Immature natural killer cell (primary cell): ENCODE measurements around the gene SLC25A26. TPM values are rescaled to one million over a fixed set of nuclear protein-coding genes. Genes with fewer than 3 reads are reported as not detected.
A peak's percentile ranks its signal among the peaks of the same experiment; 100 is the strongest.
"Not testable (repeated sequence)": the region's sequence is repeated elsewhere in the genome, so short reads cannot be mapped to it uniquely, and the experiment has no call there.

Experiments
- DNase-seq, 3 donors: peaks; one replicate each; pipeline ENCODE4 v3.0.0; 2022; ENCODE audit warnings: mixed read lengths in 1 of 3
- H3K27ac Mint-ChIP-seq, 6 donors: one replicate each; pipeline ENCODE4 v1.8.0; 2020; ENCODE audit warnings: mixed read lengths in 6 of 6, mild to moderate bottlenecking in 5 of 6, inconsistent platforms in 4 of 6, moderate library complexity in 3 of 6
- H3K27me3 Mint-ChIP-seq, 3 donors: one replicate each; pipeline ENCODE4 v1.8.0; 2020 to 2021; ENCODE audit warnings: low read depth in 3 of 3, mild to moderate bottlenecking in 3 of 3, mixed read lengths in 3 of 3, moderate library complexity in 3 of 3, inconsistent platforms in 1 of 3
- H3K36me3 Mint-ChIP-seq, 3 donors: one replicate each; pipeline ENCODE4 v1.8.0; 2020; ENCODE audit warnings: mixed read lengths in 3 of 3, inconsistent platforms in 2 of 3, mild to moderate bottlenecking in 2 of 3
- H3K4me1 Mint-ChIP-seq, 2 donors: one replicate each; pipeline ENCODE4 v1.8.0; 2020; ENCODE audit warnings: inconsistent platforms in 2 of 2, mild to moderate bottlenecking in 2 of 2, mixed read lengths in 2 of 2, moderate library complexity in 1 of 2
- H3K4me3 Mint-ChIP-seq, 5 donors: one replicate each; pipeline ENCODE4 v1.8.0; 2020; ENCODE audit warnings: mild to moderate bottlenecking in 5 of 5, mixed read lengths in 5 of 5, inconsistent platforms in 3 of 5, moderate library complexity in 3 of 5
- H3K9me3 Mint-ChIP-seq, 6 donors: one replicate each; pipeline ENCODE4 v1.8.0; 2020; ENCODE audit warnings: mild to moderate bottlenecking in 6 of 6, mixed read lengths in 6 of 6, inconsistent platforms in 4 of 6, moderate library complexity in 3 of 6
- polyA plus RNA-seq, 3 donors: library from polyadenylated mRNA; unstranded; fragments of 300-500 nt; fragmentation: Illumina TruSeq; gene quantifications; one replicate each; pipeline ENCODE4 v1.2.3, GENCODE V29; 2021

SLC25A26 gene
- polyA plus RNA-seq, 3 donors from 2014 or later, result 27.1 to 52.3 (median 43.3) TPM

DNA sequence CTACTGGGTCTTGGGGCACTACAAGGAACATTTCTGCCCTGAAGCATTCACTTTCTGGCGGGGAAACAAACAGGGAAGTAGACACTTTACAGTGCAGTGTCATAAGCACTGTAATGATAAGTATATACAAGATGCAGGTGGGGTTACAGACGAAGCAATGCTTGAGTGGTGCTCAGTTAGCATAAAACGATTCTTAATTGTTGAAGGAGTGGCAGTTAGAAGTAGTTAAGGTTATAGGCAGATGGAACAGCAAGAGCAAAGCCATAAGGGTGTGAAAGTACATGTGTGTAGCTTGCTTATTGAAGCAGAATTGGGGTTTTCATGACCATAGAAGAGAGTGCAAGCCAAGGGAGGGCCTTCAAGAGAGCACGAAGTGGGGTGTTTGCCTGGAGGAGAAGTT lies 46.2 kb downstream of the SLC25A26 start:
- no peak for DNase-seq
- H3K27ac Mint-ChIP-seq, result no peak overlapping the region
- H3K27me3 Mint-ChIP-seq, result peaks cover 0 to 3% (median 0%) of the 10 kb centered on the region in 3 donors
- H3K36me3 Mint-ChIP-seq, result peaks cover 16 to 25% (median 18%) of the 10 kb centered on the region in 3 donors
- no peak overlapping the region for H3K4me3 Mint-ChIP-seq
- H3K4me1 Mint-ChIP-seq, result no peaks in the 10 kb centered on the region
- no peaks in the 10 kb centered on the region for H3K9me3 Mint-ChIP-seq

DNA sequence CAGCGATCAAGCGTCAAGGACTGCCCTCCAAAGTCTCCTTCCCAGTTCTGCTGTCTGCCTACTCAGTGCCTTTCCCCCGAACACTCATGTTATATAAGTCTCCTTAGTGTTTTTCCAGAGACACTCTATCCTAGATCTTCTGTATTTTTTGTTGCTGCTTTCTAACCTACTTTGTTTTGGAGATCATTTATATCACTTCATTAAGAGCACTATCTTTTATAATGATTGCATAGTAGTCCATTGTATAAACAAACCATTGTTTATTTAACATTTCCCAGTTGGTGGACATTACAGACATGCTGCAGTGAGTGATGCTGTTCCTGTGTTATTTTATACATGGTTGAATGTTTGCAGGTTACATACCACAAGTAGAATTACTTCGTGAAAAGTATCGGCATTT lies 47.1 kb downstream of the SLC25A26 start:
- no peaks in the 10 kb centered on the region for H3K4me1 Mint-ChIP-seq
- H3K9me3 Mint-ChIP-seq, result no peaks in the 10 kb centered on the region
- DNase-seq, result no peak
- H3K4me3 Mint-ChIP-seq, result no peak overlapping the region
- H3K27ac Mint-ChIP-seq, result no peak overlapping the region
- peaks cover 16 to 25% (median 18%) of the 10 kb centered on the region in 3 donors for H3K36me3 Mint-ChIP-seq
- H3K27me3 Mint-ChIP-seq, result peaks cover 0 to 3% (median 0%) of the 10 kb centered on the region in 3 donors

DNA sequence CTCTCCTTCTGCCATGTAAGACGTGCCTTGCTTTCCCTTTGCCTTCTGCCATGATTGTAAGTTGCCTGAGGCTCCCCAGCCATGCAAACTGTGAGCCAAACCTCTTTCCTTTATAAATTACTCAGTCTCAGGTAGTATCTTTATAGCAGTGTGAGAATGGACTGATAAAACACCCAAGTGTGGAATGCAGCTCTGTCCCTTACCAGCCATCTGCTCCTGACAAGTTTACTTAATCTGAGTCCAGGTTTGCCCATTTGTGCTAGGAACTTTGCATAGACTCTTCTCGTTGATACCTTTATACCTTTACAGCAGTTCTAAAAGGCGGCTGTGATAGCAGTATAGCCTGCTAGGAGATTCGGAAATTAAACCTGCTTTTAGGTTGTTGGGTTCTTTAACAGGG lies 48.1 kb downstream of the SLC25A26 start:
- H3K9me3 Mint-ChIP-seq, result no peaks in the 10 kb centered on the region
- H3K36me3 Mint-ChIP-seq, result peaks cover 14 to 21% (median 16%) of the 10 kb centered on the region in 3 donors
- no peak overlapping the region for H3K27ac Mint-ChIP-seq

DNA sequence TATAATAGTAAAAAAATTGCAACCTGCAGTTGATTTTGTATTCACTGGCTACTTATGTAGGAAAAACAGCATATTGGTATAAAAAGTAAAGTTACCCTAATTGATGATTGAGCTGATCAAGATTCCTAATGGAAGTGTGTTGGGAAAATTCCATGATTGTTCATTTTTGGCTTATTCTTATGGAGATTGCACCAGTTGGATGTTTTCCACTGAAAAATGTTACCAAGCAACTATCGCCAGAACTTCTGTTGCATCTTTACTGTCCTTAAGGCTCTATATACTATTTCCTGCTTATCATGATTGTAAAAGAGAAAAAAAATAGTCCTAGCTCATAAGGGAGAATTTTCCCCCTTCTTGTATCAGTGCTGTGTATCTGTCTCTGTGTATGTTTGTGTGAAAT lies 48.6 kb downstream of the SLC25A26 start:
- no peak overlapping the region for H3K27ac Mint-ChIP-seq
- peaks cover 0 to 3% (median 0%) of the 10 kb centered on the region in 3 donors for H3K27me3 Mint-ChIP-seq
- no peak for DNase-seq
- H3K36me3 Mint-ChIP-seq, result peaks cover 14 to 21% (median 16%) of the 10 kb centered on the region in 3 donors
- H3K9me3 Mint-ChIP-seq, result no peaks in the 10 kb centered on the region
- H3K4me1 Mint-ChIP-seq, result no peaks in the 10 kb centered on the region
- H3K4me3 Mint-ChIP-seq, result no peak overlapping the region

More for the DNA sequence above, 48.1 kb downstream of the SLC25A26 start:
- Mint-ChIP-seq H3K4me3 (no peak overlapping the region), H3K4me1 (no peaks in the 10 kb centered on the region), H3K27me3 (peaks cover 0 to 3% (median 0%) of the 10 kb centered on the region in 3 donors)
- no peak for DNase-seq

DNA sequence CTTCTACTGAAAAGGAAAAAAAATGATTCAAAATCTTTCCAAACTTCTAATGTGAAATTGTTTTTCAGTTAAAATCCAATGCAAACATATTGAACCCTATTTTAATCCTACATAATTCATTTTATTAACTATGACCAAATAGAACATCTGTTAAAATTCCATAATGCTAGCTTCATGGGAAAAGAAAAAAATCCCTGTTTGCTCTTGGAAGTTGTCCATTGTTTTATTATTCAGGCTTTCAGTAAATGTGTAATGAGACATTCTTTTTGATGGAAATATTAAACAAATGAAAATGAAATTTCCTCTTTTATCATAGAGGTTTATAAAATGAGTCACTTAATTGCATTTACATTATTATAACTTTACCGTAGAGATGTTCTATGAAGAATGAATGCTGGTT lies 49.5 kb downstream of the SLC25A26 start:
- no peak overlapping the region for H3K27ac Mint-ChIP-seq
- H3K36me3 Mint-ChIP-seq, result peaks cover 14 to 20% (median 15%) of the 10 kb centered on the region in 3 donors
- H3K4me1 Mint-ChIP-seq, result no peaks in the 10 kb centered on the region
- peaks cover 0 to 3% (median 2%) of the 10 kb centered on the region in 3 donors for H3K27me3 Mint-ChIP-seq
- no peak overlapping the region for H3K4me3 Mint-ChIP-seq
- DNase-seq, result no peak
- H3K9me3 Mint-ChIP-seq, result no peaks in the 10 kb centered on the region

DNA sequence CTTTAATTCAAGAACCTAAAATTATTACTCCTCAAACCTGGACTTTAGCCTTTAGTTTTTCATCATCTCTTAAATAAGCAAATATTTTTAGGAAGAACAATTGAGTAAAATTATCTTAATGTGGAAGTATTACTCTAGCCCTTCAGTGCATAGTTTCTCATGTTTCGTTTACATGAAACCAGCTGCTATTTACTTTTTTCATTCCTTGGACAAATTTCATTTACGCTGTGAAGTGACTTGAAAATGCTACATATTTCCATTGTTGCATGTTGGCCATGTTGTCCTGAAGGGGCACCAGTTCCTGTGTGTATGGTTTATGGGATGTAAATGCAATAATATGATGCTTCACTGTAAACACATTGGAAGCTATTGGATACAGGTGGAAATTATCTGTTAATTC lies 49.9 kb downstream of the SLC25A26 start:
- peaks cover 11 to 17% (median 14%) of the 10 kb centered on the region in 3 donors for H3K36me3 Mint-ChIP-seq
- H3K9me3 Mint-ChIP-seq, result no peaks in the 10 kb centered on the region
- H3K4me3 Mint-ChIP-seq, result no peak overlapping the region
- H3K27me3 Mint-ChIP-seq, result peaks cover 0 to 3% (median 2%) of the 10 kb centered on the region in 3 donors
- no peaks in the 10 kb centered on the region for H3K4me1 Mint-ChIP-seq
- no peak overlapping the region for H3K27ac Mint-ChIP-seq
- DNase-seq, result no peak

DNA sequence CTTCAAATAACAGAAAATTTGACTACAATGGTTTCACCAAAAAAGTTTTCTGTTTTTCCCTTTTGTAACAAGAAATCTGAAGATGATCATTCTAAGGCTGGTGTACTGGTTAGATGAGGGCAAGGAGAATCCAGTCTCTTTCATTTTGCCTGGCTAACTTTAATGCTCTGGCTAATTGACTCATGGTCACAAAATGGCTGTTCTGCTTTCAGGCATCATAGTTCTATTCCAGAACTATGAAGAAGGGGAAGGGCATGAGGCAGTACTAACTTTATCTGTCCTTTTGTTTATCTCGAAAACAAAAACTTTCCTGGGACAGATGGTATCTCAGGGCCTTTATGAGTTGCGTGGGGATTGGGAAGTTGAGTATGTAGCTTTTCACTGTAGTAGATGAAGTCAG lies 50.4 kb downstream of the SLC25A26 start:
- peaks cover 11 to 17% (median 12%) of the 10 kb centered on the region in 3 donors for H3K36me3 Mint-ChIP-seq
- H3K4me3 Mint-ChIP-seq, result no peak overlapping the region
- no peak for DNase-seq
- no peaks in the 10 kb centered on the region for H3K4me1 Mint-ChIP-seq
- peak overlapping the region in 1 of 6 donors; percentile 1 for H3K27ac Mint-ChIP-seq
- H3K9me3 Mint-ChIP-seq, result no peaks in the 10 kb centered on the region
- H3K27me3 Mint-ChIP-seq, result peaks cover 0 to 3% (median 2%) of the 10 kb centered on the region in 3 donors

DNA sequence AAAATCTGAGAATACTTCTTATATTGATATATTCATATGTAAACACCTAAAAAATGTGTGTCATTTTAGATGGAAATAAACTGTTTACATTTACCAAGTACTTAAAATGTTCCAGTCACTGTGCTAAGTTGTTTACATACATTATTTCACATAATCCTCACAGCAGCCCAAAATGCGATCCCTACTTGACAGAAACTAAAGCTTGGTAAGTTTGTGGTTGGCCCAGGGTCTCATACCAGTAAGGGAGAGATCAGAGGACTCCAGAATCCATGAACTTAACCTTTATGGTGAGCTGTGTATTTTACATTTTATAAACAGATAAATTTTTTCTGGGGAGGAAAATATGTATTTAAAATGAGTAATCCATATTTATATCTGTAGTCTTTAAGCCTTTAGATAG lies 51.2 kb downstream of the SLC25A26 start:
- no peak overlapping the region for H3K27ac Mint-ChIP-seq
- no peak overlapping the region for H3K4me3 Mint-ChIP-seq
- H3K36me3 Mint-ChIP-seq, result peaks cover 6 to 11% (median 11%) of the 10 kb centered on the region in 3 donors
- peaks cover 0 to 3% (median 2%) of the 10 kb centered on the region in 3 donors for H3K27me3 Mint-ChIP-seq
- no peak for DNase-seq
- H3K9me3 Mint-ChIP-seq, result no peaks in the 10 kb centered on the region
- peaks cover 4 to 6% of the 10 kb centered on the region in 2 donors for H3K4me1 Mint-ChIP-seq

DNA sequence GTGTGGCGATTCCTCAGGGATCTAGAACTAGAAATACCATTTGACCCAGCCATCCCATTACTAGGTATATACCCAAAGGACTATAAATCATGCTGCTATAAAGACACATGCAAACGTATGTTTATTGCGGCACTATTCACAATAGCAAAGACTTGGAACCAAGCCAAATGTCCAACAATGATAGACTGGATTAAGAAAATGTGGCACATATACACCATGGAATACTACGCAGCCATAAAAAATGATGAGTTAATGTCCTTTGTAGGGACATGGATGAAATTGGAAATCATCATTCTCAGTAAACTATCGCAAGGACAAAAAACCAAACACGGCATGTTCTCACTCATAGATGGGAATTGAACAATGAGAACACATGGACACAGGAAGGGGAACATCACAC lies 54.0 kb downstream of the SLC25A26 start:
- H3K36me3 Mint-ChIP-seq, H3K27ac Mint-ChIP-seq, H3K4me3 Mint-ChIP-seq: not testable (repeated sequence)

DNA sequence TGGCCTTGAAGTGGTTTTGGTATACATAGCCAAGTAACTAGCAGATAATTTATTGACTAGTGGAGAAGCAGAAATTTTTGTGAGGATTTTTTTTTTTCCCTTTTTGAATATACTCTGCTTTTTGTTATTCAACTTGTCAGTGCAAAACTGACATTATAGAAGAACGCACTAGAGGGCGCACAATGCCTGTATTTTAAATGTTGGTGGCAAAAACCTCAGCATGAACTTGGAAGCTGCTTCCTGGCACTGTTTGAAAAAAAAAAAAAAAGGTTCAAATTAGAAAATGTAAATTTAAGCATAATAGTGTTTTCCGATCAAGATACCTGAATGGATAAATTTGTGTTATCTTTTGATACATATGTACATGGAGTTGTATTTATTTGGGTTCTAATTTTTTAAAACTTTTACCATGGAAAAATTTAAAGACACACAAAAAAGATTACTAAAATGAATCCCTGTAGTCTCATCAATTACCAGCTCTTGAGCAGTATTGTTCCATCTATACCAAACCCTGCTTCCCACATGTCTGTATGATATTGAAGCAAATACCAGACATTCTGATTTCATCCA lies 56.0 kb downstream of the SLC25A26 start:
- peak; percentile 67 to 76 (median 73) for DNase-seq
- H3K27ac Mint-ChIP-seq, result peak overlapping the region in 4 of 6 donors; percentile 62 to 92 (median 77)
- no peaks in the 10 kb centered on the region for H3K9me3 Mint-ChIP-seq
- H3K4me1 Mint-ChIP-seq, result peaks cover 36 to 48% of the 10 kb centered on the region in 2 donors
- H3K36me3 Mint-ChIP-seq, result peaks cover 0 to 4% (median 0%) of the 10 kb centered on the region in 3 donors
- peak overlapping the region in 1 of 5 donors; percentile 11 for H3K4me3 Mint-ChIP-seq
- H3K27me3 Mint-ChIP-seq, result peaks cover 0 to 2% (median 0%) of the 10 kb centered on the region in 3 donors

More for the DNA sequence above, 54.0 kb downstream of the SLC25A26 start:
- DNase-seq, H3K27me3 Mint-ChIP-seq, H3K9me3 Mint-ChIP-seq: not testable (repeated sequence)
- H3K4me1 Mint-ChIP-seq, result peaks cover 23 to 32% of the 10 kb centered on the region in 2 donors

DNA sequence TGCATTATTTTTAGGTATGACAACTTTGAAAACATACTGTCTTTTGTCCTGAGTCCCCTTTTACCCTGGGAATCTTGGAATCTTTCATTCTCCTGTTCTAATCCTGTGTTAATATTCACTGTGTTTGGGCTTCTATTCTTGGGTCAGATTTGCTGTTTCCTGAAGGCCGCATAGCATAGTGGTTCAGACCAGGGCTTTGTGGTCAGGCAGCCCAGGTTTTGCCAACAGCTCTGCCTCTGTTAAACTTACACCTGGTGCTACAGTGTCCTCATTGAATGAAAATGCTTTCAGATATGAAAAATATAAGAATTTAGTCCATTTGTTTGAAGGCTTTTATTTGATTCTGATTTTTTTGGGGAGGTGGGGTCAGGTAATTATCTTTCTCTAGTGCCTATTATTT lies 58.4 kb downstream of the SLC25A26 start:
- no peaks in the 10 kb centered on the region for H3K9me3 Mint-ChIP-seq
- peaks cover 0 to 2% (median 0%) of the 10 kb centered on the region in 3 donors for H3K27me3 Mint-ChIP-seq
- H3K4me3 Mint-ChIP-seq, result peak overlapping the region; percentile 5 to 74 (median 41)
- no peak for DNase-seq
- H3K36me3 Mint-ChIP-seq, result peaks cover 0 to 7% (median 0%) of the 10 kb centered on the region in 3 donors
- peaks cover 36 to 48% of the 10 kb centered on the region in 2 donors for H3K4me1 Mint-ChIP-seq
- peak overlapping the region; percentile 15 to 99 (median 94) for H3K27ac Mint-ChIP-seq

DNA sequence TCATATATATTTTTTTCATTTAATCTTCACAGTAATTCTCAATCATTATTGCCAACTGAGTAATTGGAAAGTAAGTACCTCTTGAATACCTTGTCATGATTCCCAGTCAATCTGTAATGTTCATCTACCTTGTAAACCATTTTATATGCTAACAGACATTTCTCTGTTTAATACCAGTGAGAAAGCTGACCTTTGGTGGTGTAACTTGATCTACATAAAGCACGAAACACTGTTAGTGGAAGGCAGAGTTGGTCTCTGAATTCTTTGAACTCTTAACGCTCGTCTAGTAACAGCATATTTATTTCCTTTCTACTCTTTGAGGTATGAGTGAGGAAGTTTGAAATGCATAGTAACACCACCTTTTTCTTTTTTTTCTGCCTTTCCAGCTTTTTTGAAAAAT lies 59.5 kb downstream of the SLC25A26 start:
- no peaks in the 10 kb centered on the region for H3K27me3 Mint-ChIP-seq
- no peak for DNase-seq
- peaks cover 0 to 7% (median 4%) of the 10 kb centered on the region in 3 donors for H3K36me3 Mint-ChIP-seq
- H3K27ac Mint-ChIP-seq, result peak overlapping the region; percentile 70 to 99 (median 94)
- H3K9me3 Mint-ChIP-seq, result no peaks in the 10 kb centered on the region
- H3K4me3 Mint-ChIP-seq, result peak overlapping the region; percentile 41 to 74 (median 54)
- H3K4me1 Mint-ChIP-seq, result peaks cover 36 to 48% of the 10 kb centered on the region in 2 donors

DNA sequence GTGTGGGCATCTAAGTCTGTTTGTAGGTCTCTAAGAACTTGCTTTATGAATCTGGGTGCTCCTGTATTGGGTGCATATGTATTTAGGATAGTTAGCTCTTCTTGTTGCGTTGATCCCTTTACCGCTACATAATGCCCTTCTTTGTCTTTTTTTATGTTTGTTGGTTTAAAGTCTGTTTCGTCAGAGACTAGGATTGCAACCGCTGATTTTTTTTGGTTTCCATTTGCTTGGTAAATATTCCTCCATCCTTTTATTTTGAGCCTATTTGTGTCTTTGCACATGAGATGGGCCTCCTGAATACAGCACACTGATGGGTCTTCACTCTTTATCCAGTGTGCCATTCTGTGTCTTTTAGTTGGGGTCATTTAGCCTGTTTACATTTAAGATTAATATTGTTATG lies 71.1 kb downstream of the SLC25A26 start:
- not testable (repeated sequence) for DNase-seq, H3K27me3 Mint-ChIP-seq, H3K4me3 Mint-ChIP-seq
- peaks cover 17 to 42% of the 10 kb centered on the region in 2 donors for H3K4me1 Mint-ChIP-seq
- H3K36me3 Mint-ChIP-seq, result peaks cover 12 to 32% (median 17%) of the 10 kb centered on the region in 3 donors
- H3K9me3 Mint-ChIP-seq, result peaks cover 0 to 14% (median 1%) of the 10 kb centered on the region in 6 donors
- H3K27ac Mint-ChIP-seq, result peak overlapping the region in 4 of 6 donors; percentile 36 to 82 (median 58)

DNA sequence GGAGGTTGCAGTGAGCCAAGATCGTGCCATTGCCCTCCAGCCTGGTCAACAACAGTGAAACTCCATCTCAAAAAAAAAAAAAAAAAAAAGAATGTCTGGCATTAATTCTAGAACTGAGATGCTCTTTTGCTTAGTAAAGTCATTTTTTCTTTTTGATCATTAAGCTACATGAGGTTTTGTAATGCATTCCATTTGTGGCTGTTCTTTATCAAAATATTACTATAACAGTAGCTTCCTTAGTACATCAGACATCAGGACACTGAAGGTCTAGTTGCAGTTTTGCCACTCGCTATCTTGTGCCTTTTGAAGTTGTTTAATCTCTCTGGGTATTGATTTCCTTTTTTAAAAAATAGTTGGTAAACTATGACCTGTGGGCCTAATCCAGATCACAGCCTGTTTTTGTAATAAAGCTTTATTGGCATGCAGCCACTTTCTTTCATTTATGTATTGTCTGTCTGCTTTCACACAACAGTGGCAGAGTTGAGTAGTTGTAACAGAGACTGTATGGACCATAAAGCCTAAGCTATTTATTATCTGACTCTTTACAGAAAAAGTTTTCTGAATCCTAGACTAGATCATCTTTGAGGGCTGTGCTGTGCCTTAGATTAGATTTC lies 76.6 kb downstream of the SLC25A26 start:
- Mint-ChIP-seq H3K27me3 (peaks cover 0 to 4% (median 4%) of the 10 kb centered on the region in 3 donors), H3K27ac (peak overlapping the region in 4 of 6 donors; percentile 94 to 99 (median 98)), H3K4me1 (peaks cover 38 to 52% of the 10 kb centered on the region in 2 donors), H3K4me3 (peak overlapping the region; percentile 31 to 70 (median 59)), H3K36me3 (peaks cover 3 to 9% (median 9%) of the 10 kb centered on the region in 3 donors), H3K9me3 (no peaks in the 10 kb centered on the region)
- peak in 2 of 3 donors; percentile 29 to 52 for DNase-seq
